ENCODE measurements around the gene CMTM3.
A peak's percentile ranks its signal among the peaks of the same experiment; 100 is the strongest.
"Not testable (repeated sequence)": the region's sequence is repeated elsewhere in the genome, so short reads cannot be mapped to it uniquely, and the experiment has no call there.

CMTM3 gene, protein sequence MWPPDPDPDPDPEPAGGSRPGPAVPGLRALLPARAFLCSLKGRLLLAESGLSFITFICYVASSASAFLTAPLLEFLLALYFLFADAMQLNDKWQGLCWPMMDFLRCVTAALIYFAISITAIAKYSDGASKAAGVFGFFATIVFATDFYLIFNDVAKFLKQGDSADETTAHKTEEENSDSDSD

DNA sequence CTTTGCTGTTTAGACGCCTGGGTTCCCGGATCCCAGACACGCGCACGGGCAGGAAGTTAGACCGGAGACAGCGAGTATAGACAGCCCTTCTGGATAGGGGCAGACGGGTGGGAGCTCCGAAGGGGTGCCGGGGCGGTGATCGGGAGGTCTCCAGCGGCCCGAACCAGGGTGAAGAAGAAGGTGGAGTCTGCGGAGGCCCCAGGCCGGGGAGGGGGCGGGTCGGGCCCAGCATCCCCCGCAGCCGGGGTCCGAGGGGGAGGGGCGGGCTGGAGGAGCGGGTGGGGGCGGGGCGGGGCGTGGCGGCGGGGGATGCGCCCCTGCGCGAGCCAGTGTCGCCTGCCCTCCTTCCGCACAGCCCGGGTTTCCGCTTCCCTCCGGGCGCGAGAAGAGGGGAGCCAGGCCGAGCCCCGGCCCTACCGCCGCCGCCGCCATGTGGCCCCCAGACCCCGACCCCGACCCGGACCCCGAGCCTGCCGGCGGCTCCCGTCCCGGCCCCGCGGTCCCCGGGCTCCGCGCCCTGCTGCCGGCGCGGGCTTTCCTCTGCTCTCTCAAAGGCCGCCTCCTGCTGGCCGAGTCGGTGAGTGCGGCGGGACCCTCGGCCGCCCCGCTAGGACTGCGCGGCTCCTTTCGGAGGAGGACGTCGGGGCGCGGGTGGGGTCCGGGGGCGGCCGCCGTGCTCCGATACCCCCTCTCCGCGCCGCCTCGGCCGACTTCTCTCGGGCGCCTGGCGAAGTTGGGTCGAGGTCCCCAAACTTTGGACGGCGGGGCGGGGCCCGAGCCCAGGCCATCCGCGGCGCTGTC is at the start of gene CMTM3:
CMTM3 (plus strand) TSS at position 329 of the 801 bp plus-strand sequence; CDS start at position 431, 102 bp downstream.
- DNase-seq = peak; percentile 49 to 84 (median 70)

DNA sequence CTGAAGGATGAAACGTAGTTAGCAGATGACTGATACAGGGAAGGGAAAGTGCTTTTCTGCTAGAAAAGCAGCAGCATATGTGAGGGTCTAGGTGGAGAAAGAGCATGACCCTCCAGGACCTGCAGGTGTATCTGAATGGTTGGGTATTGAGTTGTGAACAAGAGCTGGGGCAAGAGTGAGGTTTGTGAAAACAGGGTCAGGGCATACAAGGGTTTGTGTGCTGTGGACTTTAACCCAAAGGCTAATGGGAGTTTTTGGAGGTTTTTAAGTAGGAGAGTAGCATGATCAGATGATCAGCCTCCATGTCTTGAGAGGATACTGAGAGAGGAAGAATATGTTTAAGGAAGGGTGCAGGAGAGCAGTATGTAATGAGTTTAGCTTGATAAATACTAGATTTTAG is 44.4 kb upstream of the CMTM3 start:
- DNase-seq = no peak

DNA sequence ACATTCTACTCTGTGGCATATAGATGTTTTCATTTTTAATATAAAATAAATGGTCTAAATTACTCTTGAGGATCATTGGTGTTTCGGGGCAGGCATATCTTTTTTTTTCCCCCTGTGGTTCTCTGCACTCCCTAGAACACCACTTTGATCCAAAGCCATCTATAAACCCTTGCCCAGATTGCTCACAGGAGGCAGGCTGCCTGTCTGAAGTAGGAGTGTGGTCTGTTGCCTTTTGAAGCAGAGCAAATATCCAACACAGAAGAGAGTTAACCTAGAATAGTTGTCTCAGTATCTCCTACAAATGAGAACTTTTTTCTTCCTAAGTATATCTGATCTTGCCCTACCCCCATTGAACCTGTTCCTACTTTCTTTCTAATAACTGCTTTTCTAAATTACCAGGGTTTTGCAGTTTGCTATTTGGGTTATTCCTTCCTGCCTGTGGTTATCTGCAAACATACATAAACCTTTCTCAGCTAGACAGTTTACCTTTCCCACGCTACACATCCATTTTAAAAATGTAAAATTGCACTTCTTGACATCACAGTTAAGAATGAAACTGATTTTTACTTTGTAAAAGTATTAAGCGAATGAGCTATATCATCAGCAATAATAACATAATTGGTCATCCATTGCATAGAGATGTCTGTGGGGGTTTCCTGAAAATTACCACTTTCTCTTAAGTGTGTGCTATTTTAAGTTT is 43.0 kb upstream of the CMTM3 start:
- DNase-seq = no peak

DNA sequence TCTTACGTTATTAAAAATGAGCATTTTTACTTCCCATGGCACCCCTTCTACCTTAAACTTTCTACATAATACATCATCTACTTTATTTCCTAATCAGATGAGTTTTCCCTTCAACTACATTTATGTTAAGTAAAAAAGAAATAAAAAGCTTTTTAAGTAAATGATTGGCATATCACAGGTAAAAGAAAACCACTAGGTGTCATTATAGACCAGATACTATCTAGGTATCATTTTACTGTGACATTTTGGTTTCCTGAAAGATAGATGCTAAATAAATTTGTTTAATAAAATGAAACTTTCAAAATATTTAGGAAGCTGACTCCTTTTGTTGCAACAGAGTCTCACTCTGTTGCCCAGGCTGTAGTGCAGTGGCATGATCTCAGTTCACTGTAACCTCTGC is 42.1 kb upstream of the CMTM3 start:
- peak in 3 of 6 experiments; percentile 22 to 40 (median 35) for DNase-seq

DNA sequence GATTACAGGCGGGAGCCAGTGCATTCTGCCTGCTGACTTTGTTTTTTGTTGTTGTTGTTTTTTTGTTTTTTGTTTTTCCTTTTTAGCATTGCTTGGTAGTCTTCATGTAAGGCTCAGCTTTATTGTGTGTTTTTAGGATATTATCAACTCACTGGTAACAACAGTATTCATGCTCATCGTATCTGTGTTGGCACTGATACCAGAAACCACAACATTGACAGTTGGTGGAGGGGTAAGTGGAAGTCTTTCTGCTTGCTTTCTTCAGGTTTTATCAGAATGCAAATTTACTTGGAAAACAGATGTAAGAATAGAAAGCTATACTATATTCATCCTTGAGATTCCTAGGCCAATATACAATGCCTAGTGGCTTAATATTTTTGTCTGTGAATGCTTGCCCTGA is 41.5 kb upstream of the CMTM3 start:
- no peak for DNase-seq

DNA sequence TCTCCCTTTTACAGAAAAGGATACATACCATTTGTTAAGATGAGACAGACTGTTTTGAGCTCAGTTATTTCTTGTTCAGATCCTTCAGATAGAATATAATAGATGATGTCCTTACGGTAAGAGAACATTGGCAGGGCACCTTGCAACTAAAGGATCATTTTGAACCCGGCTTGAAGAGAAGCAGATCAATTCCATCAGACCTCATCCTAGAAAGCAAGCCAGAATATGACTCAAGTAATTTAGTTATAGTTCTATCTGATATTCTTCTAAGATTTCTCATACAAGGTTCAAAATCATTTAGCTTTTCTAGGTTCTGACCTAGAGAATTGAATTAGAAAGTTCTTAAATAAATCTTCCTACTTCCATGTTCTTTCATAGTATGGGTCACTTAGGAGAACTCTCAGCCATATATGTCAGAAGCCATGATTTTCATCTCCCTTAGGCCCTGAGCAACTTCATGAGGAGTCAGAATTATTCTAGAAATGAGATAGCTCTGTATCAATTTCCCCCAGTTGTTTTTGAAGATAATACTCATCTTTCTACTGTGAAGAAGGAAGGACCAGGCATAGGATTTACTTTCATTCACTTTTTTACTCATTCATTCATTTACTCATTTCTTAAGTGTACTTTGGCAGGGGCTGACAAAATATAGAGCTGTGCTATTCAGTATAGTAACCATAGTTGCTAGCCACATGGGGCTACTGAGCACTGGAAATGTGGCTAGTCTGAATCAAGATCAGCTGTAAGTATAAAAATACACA is 40.8 kb upstream of the CMTM3 start:
- no peak for DNase-seq

DNA sequence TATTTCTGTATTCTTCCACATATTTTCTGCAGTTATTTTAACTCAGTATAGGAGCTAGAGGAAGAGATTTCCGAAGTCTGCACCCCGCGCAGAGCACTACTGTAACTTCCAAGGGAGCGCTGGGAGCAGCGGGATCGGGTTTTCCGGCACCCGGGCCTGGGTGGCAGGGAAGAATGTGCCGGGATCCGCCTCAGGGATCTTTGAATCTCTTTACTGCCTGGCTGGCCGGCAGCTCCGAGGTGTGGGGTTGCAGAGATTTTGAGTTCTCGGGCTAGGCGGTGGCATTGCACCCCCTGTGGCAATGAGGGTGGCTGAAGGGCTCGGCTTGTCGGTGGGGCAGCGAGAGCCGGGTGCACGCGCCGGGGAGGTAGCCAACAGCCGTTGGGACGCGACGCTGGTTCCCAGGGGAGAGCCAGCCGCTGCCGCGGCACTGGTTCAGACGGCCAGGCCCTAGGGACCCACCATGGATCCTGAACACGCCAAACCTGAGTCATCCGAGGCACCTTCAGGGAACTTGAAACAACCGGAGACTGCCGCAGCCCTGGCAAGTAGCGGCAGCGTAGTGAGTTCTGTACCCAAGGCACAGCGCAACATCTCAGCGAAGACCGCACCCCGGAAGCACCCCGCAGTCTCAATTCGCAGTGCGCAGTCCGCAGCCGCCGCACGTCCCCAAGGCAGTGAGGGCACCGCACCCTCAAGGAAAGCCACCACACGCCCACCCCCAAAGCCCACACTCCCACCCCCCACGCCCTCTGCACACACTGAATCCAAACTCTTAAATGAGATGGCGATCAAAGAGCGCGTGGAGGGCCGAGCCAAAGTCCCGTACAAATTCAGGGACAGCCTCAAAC is 38.2 kb upstream of the CMTM3 start, which contains the start of gene CMTM1:
CMTM1 (plus strand) TSS at position 389 of the 851 bp plus-strand sequence; CDS start at position 464, 75 bp downstream.
- DNase-seq = no peak

DNA sequence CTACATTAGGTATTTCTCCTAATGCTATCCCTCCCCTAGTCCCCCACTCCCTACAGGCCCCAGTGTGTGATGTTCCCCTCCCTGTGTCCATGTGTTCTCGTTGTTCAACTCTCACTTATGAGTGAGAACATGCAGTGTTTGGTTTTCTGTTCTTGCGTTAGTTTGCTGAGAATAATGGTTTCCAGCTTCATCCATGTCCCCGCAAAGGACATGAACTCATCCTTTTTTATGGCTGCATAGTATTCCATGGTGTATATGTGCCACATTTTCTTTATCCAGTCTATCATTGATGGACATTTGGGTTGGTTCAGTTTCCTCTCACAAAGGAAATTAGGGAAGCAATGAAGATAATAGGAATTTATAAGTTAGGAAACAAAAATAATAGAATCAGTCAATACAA is 37.2 kb upstream of the CMTM3 start:
- not testable (repeated sequence) for DNase-seq

DNA sequence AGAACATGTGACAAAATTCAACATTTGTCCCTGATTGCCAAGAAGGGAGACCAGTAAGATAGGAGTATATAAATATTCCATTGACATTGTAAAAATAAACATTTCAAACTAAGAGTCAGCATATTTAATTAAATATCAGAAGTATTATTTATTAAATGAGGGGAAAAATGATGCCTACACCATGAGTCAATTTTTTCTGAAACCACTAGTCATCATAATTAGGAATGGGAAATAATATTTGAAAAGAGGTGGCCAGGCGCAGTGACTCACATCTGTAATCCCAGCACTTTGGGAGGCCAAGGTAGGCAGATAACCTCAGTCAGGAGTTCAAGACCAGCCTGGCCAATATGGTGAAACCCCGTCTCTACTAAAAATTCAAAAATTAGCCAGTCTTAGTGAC is 36.1 kb upstream of the CMTM3 start:
- DNase-seq = no peak

DNA sequence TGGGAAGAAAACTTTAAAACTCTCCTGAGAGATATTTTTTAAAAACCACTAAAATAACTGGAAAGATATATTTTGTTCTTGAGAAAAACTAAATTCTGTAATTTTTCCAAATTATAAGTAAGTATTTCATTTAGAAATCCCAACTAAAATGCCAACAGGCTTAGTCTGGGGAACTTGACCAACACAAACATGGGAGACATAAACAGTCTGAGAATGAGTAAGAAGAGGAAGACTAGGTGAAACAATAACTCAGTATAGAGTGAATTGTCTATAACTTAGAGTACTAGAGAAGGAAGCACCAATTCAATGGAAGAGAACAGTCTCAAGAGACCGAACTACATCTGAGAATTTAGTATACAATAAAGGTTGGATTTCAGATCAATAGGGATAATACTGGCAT is 35.4 kb upstream of the CMTM3 start:
- no peak for DNase-seq

DNA sequence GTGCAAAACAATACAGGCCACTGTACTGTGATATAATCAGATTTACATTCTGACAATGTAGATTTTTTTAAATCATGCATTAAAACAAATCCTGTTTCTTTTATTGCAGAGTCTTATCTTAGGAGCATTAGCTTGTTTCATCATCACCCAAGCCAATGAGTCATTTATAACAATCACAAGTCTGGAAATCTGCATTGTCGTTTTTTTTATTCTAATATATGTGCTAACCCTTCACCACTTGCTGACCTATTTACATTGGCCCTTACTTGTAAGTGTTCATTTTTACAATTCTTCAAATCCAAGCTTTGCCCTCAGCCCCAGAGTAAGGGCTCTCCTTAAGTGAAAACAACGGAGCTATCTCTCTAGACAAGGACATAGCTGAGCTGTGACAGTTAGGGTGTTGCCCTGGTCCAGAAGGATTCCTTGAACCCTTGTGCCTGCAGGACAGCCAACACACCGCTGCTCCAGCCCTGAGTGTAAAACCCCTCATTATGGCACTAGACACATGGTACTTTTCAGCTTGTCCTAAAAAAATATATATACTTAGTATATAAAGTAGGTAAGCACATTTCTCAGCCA is 34.6 kb upstream of the CMTM3 start:
- no peak for DNase-seq

DNA sequence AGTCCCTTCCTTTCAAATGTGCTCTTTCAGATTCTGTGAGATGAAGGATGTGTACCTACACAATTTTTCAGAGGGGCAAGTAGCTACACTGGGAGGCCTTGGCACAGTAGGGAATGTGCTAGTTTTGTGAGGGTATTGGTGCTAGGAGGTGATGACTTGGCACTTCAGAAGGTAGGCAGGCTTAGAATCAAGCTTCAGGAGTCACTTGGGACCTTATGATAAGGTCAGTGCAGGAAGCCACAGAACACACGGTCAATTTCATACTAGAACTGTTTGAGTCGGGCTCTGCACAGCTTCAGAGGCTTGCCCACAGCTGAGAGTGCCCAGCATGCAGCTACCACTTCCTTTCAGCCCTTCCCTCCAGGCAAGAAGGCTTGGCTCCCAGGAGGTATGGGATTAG is 32.1 kb upstream of the CMTM3 start:
- no peak for DNase-seq

DNA sequence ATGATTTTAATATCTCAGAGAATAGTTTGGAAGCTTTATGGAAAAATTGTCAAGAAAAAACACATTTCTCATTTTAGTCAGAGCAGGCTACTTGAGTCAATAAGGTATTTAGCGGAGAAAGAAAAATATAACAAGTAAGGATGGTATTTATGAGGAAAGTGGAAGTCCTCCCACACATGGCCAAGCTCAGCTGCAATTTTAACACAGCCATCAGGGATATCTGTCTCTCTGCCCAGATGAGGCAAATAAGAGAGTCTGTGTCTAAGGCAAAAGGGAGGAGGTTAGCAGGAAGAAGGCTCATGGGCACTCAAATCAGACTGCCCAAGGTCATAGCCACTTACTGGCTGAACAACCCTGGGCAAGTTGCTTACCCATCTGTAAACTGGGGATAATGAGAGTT is 30.4 kb upstream of the CMTM3 start:
- DNase-seq = no peak

DNA sequence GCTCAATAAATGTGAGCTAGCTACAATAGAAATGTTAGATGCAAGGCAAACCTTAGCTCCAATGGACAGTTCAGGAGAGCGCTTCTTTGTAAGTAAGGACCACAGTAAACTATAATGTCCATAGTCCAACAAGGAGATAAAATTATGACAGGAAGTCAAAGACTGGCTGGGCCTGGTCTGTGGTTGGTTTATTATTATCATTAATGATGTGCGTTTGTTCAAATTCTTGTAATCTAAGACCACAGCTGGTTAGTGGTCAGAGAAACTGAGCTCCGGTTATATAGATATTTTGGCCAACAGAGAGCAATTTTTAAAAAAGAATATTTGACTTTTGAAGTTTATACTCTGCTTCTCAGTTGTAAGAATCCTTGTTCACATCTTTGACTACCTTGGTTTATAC is 30.0 kb upstream of the CMTM3 start:
- no peak for DNase-seq

DNA sequence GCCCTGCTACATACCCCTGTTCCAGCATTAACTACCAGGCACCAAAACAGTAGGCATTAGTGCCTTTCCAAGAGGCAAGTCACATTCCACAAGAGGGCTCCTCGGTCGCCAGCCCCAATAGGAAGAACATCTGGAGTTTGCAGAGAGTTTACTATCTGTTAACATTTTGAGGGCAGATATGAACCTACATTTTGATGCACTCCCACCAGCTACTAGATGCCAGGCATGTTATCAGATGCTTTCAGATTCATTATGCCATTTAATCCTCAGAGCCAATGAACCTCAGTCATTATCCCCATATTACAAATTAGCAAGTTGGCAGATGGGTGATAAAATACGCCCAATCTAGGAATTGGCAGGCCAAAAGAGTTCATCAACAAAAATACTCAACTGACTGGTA is 29.4 kb upstream of the CMTM3 start:
- DNase-seq = no peak

DNA sequence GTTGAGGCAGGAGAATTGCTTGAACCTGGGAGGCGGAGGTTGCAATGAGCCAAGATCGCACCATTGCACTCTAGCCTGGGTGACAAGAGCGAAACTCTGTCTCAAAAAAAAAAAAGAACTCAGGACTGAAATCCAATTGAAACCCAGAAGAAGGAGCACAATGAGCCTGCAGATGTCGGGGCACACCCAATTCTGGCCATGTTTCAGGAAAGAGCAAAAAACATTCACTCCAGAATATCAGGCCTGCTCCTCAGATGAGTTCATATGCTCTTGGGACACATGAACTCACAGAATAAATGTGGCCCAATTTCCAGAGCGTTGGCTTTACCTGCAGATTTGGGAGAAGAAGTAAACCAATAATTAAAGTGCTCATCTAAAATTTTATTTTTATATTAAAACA is 28.2 kb upstream of the CMTM3 start:
- DNase-seq = no peak

DNA sequence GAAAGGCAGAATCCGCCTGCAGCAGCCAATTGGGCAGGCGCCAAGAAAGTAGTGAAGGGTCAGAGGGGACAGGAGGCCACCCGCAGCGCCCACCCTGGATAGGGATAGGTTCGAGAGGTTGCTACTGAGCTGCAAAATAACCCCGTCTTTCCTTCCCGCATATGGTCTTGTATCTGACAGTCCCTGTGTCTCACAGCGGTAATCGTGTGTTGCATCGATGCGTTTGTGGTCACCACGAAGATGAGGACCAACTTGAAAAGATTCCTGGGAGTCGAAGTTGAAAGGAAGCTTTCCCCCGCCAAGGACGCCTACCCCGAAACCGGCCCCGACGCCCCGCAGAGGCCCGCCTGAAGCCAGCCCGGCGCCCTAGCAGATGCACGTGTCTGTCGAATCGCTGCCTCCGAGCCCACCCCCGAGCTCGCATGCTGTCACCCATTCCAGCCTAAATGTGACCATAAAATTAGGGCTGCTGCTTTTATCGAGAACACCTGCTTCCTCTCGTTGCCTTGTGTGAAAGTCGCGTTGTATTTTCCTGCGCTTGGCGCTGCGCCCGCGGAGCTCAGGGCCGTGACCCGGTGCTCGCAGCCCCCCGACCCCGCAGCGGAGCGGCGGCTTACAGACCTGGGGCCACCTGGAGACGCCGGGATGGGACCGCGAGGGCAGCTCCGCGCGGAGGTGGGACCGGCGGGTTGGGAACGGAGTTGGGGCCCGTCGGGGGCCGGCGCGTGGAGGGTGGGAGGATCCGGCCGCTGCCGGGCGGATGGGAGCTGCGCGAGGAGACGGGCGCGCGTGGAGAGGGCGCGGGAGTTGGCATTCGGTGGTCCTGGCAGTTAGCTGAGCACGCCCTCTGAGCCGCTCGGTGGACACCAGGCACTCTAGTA is 25.6 kb upstream of the CMTM3 start, which contains the start of gene CMTM2:
CMTM2 (plus strand) TSS at position 813 of the 881 bp plus-strand sequence. CDS start 145 bp downstream, outside the sequence.
- peak in 3 of 6 experiments; percentile 16 to 44 (median 23) for DNase-seq

DNA sequence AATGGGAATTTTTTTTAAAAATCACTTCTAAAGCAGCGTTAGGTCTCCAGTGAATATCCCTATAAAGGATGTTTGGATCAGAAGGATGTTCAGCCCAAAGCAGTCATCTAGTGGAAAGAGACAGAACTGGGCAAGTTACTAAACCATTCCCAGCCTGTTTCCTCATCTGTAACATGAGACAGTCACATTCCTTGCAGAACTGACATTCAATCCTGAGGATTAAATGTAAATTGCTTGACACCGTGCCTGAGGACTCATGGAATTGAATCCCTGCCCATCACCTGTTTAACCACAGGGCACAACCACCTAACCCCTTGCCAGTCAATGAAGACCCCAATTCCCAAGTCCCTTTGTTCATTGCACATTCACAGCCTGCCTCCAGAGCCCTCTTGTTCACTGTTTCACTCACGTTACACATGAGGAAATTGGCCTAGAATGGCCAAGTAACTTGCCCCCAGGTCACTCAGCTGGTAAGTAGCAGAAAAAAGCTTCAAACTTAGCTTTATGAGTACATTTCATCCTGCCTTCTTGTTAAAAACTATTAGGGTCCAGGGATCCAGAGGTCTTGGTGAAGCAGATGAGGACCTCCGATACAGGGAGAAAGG is 23.8 kb upstream of the CMTM3 start:
- no peak for DNase-seq

DNA sequence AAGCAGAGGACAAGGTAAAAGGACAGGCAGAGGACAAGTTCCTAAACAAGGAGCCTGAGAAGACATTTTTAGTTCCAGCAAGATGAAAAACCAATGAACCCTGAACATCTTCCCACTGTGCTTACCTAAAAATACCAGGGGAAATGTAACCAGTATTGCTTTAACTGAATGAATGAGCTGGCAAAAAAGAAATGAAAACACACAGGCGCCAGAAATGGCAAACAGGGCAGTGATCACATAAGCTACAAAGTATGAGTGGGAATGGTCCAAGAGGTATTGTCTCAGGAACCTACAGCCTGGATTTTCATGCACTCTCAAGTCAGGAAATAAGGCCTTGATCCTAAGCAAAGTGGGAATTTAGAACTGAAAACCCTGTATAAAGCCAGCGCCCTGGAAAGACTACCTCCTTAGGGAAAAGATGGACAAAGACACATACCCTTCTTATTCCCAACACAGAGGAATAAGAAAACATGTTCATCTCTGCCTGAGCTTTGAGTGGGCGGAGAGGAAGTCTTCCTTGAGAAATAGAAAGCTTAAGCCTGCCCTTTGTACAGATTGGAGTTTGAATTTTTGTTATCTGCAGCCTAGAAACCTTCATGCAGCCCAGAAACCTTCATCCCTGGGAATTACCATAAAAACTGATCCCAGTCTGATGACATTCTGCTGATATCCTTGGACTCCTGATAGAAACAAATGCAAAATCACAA is 23.1 kb upstream of the CMTM3 start:
- DNase-seq = no peak

All from stimulated activated naive CD4-positive, alpha-beta T cell (primary cell).